ENCODE measurements around the gene ASIC3. TPM values are rescaled to one million over a fixed set of nuclear protein-coding genes. Genes with fewer than 3 reads are reported as not detected.

Gene ASIC3
- total and polyA plus RNA-seq, 9 donors: 1.0 to 9.4 (median 3.8) TPM

DNA sequence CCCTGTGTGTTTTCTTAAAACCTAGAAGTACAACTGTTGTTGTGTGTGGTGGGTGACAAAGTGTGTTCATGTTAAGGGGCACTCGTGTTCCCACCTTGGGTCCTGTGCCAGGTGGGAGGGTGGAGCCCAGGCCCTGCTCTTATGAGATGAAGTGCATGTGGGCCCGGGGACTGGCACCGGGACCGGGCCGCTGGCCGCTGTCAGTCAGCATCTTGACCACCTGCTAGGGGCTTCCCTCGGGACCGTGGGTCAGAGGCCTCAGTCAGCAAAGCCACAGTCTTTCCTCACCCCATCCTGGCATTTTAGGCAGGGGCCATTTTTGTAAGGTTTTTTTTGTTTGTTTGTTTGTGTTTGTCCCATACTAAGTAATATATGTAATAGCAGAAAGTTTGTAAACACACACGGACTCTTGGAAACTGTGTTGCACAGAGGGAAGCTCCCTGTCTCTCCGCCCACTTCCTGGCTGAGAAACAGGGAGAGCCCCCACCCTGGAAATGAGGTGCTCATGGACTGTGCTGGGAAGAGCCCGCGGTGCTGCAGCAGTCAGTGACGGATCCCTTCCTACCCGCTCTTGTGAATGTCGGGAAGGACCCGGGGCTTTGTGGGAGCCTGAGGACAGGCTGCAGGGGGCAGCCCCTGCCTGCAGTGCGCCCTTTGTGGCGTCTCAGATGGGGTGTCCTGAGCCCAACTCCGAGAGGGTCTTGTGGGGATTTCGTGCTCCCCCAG lies 51.3 kb downstream of the ASIC3 start:
- Histone ChIP-seq H3K9me3 (no peaks in the 10 kb centered on the region), H3K27ac (no peak overlapping the region), H3K4me1 (ENCODE audit: insufficient read depth) (peaks cover 5% of the 10 kb centered on the region), H3K4me3 (no peak overlapping the region), H3K27me3 (no peaks in the 10 kb centered on the region), H3K36me3 (no peaks in the 10 kb centered on the region)
- no peak for TF ChIP-seq CTCF (IDR thresholded peaks at IDR 0.05)
- intact Hi-C loops (cut with DNase I): no loop called here
- DNase-seq: no peak
- WGBS, 3 donors: 72 to 80% (median 74%) methylated on average over 20 of the region's 20 CpGs

DNA sequence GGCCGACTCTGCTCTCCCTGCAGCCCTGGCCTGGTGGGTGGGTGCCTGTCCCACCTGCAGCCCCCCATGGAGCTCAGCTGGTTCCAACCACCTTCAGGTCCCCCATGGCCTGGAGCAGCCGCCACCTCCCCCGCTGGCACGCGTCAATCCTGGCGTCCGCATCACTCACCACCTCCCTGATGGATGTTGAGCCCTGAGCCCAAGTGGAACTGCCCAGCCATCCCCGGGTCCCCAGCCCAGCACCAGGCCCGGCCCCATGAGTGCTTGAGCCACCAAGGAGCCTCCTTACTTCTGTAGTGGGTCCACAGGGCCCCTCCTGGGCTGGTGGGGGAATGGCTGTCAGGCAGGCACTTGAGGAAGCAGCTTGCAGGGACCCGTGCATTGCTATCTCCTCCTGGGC lies 52.6 kb downstream of the ASIC3 start:
- Histone ChIP-seq H3K36me3 (no peaks in the 10 kb centered on the region), H3K9me3 (no peaks in the 10 kb centered on the region), H3K27me3 (no peaks in the 10 kb centered on the region), H3K4me1 (ENCODE audit: insufficient read depth) (peaks cover 2% of the 10 kb centered on the region), H3K27ac (no peak overlapping the region), H3K4me3 (no peak overlapping the region)
- no peak for TF ChIP-seq CTCF (IDR thresholded peaks at IDR 0.05)
- no peak for TF ChIP-seq EP300 (IDR thresholded peaks at IDR 0.05)
- DNase-seq: peak in 1 of 5 donors; percentile 28
- 88 to 95% (median 89%) methylated on average over 10 of the region's 10 CpGs for WGBS, 3 donors
- intact Hi-C loops (cut with DNase I): no loop called here

DNA sequence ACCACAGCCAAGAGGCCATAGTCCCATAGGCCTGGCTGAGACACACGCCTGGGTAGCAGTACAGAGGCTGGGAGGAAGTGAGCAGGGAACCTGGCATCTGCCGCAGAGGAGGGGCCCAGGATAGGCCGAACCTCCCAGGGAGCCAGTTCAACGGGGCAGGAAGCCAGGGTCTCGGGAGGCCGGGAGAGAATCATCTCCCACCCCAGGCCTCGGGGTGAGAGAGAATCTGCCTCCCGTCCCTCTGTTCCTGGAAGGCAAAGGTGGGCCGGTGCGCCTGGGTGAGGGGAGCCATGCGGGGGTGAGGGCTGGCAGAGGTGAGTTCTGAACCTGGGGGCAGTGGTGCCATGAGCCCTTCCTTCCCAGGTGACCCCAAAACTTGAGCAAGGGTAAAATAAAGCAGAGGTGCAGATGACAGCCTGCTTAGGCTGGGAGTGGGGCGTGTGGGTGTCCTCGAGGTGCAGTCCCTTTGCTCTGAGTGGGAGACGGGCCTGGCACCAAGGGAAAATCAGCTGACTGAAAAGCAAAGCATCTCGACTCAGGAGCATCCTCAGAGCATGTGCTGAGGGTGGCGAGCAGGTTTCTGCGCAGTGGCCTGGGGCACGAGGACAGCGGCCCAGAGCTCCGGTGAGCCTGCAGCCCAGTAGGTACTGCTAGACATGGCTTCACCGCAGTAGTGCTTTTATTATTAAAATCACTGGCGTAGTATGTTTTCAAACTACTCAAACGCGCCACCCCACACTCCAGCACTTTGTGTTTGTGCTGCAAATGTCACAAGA lies 53.5 kb downstream of the ASIC3 start:
- TF ChIP-seq POLR2A (IDR thresholded peaks at IDR 0.05) (no peak), EP300 (IDR thresholded peaks at IDR 0.05) (no peak), CTCF (IDR thresholded peaks at IDR 0.05) (no peak)

More for the DNA sequence above, 53.5 kb downstream of the ASIC3 start:
- WGBS, 3 donors: 75 to 77% (median 76%) methylated on average over 24 of the region's 24 CpGs
- Histone ChIP-seq H3K36me3 (no peaks in the 10 kb centered on the region), H3K4me3 (no peak overlapping the region), H3K9me3 (no peaks in the 10 kb centered on the region), H3K27me3 (no peaks in the 10 kb centered on the region), H3K27ac (no peak overlapping the region), H3K4me1 (ENCODE audit: insufficient read depth) (no peaks in the 10 kb centered on the region)
- DNase-seq: peak in 1 of 5 donors; percentile 19
- intact Hi-C loops (cut with DNase I): no loop called here

Other genes with a start within 250 kb of the ASIC3 start
- 100 to 1,000 TPM in 6 of 7 donors, 10 to 100 TPM in 1; 86.7 to 145 (median 137) TPM for gene TMEM176B, start 248.2 kb upstream of the ASIC3 start, total RNA-seq
- gene TMEM176B, start 248.2 kb upstream of the ASIC3 start, polyA plus RNA-seq: 100 to 1,000 TPM; 109 to 131 TPM
- gene TMEM176A, start 247.8 kb upstream of the ASIC3 start, total RNA-seq: 100 to 1,000 TPM in 5 of 7 donors, 10 to 100 TPM in 2; 71.8 to 166 (median 127) TPM
- 100 to 1,000 TPM in 1 of 2 donors, 10 to 100 TPM in 1; 92.7 to 143 TPM for gene TMEM176A, start 247.8 kb upstream of the ASIC3 start, polyA plus RNA-seq
- gene AOC1, start 196.0 kb upstream of the ASIC3 start, total RNA-seq: under 1 TPM in 2 of 7 donors, not detected in 5; 0.26 to 0.95 TPM
- gene AOC1, start 196.0 kb upstream of the ASIC3 start, polyA plus RNA-seq: not detected
- gene KCNH2, start 70.2 kb upstream of the ASIC3 start, total RNA-seq: 10 to 100 TPM in 2 of 7 donors, 1 to 10 TPM in 5; 2.0 to 26.3 (median 8.0) TPM
- 1 to 10 TPM; 3.0 to 5.0 TPM for gene KCNH2, start 70.2 kb upstream of the ASIC3 start, polyA plus RNA-seq
- gene NOS3, start 57.5 kb upstream of the ASIC3 start, total RNA-seq: 10 to 100 TPM in 1 of 7 donors, 1 to 10 TPM in 6; 2.9 to 26.0 (median 5.4) TPM
- gene NOS3, start 57.5 kb upstream of the ASIC3 start, polyA plus RNA-seq: 1 to 10 TPM; 1.0 to 8.9 TPM
- gene ATG9B, start 24.0 kb upstream of the ASIC3 start, total RNA-seq: 1 to 10 TPM in 1 of 7 donors, under 1 TPM in 6; 0.18 to 1.0 (median 0.40) TPM
- gene ATG9B, start 24.0 kb upstream of the ASIC3 start, polyA plus RNA-seq: under 1 TPM; 0.03 to 0.19 TPM
- gene ABCB8, start 20.1 kb upstream of the ASIC3 start, total RNA-seq: 10 to 100 TPM; 15.5 to 45.2 (median 29.1) TPM
- 10 to 100 TPM in 1 of 2 donors, 1 to 10 TPM in 1; 6.1 to 14.7 TPM for gene ABCB8, start 20.1 kb upstream of the ASIC3 start, polyA plus RNA-seq
- 1 to 10 TPM; 2.7 to 5.9 (median 4.1) TPM for gene CDK5, start 9.4 kb downstream of the ASIC3 start, total RNA-seq
- gene CDK5, start 9.4 kb downstream of the ASIC3 start, polyA plus RNA-seq: 1 to 10 TPM; 3.8 to 9.4 TPM
- gene SLC4A2, start 11.1 kb downstream of the ASIC3 start, total RNA-seq: 100 to 1,000 TPM in 4 of 7 donors, 10 to 100 TPM in 3; 55.6 to 127 (median 108) TPM
- 10 to 100 TPM; 10.5 to 53.2 TPM for gene SLC4A2, start 11.1 kb downstream of the ASIC3 start, polyA plus RNA-seq
- 10 to 100 TPM; 58.0 to 93.3 (median 75.8) TPM for gene FASTK, start 32.3 kb downstream of the ASIC3 start, total RNA-seq
- gene FASTK, start 32.3 kb downstream of the ASIC3 start, polyA plus RNA-seq: 10 to 100 TPM in 1 of 2 donors, 1 to 10 TPM in 1; 5.4 to 95.2 TPM
- 10 to 100 TPM; 19.0 to 40.3 (median 33.8) TPM for gene TMUB1, start 35.0 kb downstream of the ASIC3 start, total RNA-seq
- gene TMUB1, start 35.0 kb downstream of the ASIC3 start, polyA plus RNA-seq: 10 to 100 TPM in 1 of 2 donors, 1 to 10 TPM in 1; 1.9 to 28.8 TPM
- gene AGAP3, start 37.9 kb downstream of the ASIC3 start, total RNA-seq: 100 to 1,000 TPM in 4 of 7 donors, 10 to 100 TPM in 3; 58.7 to 125 (median 101) TPM
- 10 to 100 TPM; 22.3 to 77.4 TPM for gene AGAP3, start 37.9 kb downstream of the ASIC3 start, polyA plus RNA-seq
- gene GBX1, start 119.2 kb downstream of the ASIC3 start, total RNA-seq: not detected
- gene GBX1, start 119.2 kb downstream of the ASIC3 start, polyA plus RNA-seq: not detected
- not detected for gene ASB10, start 138.7 kb downstream of the ASIC3 start, total RNA-seq
- not detected for gene ASB10, start 138.7 kb downstream of the ASIC3 start, polyA plus RNA-seq
- gene H2BK1, start 162.0 kb downstream of the ASIC3 start, total RNA-seq: 1 to 10 TPM in 3 of 7 donors, not detected in 4; 1.0 to 1.3 (median 1.1) TPM
- gene H2BK1, start 162.0 kb downstream of the ASIC3 start, polyA plus RNA-seq: under 1 TPM in 1 of 2 donors, not detected in 1; 0.36 TPM
- gene ABCF2, start 178.7 kb downstream of the ASIC3 start, total RNA-seq: 10 to 100 TPM; 20.5 to 40.3 (median 31.0) TPM
- gene ABCF2, start 178.7 kb downstream of the ASIC3 start, polyA plus RNA-seq: 10 to 100 TPM; 13.6 to 19.9 TPM
- 10 to 100 TPM; 19.3 to 36.2 (median 28.5) TPM for gene CHPF2, start 184.0 kb downstream of the ASIC3 start, total RNA-seq
- gene CHPF2, start 184.0 kb downstream of the ASIC3 start, polyA plus RNA-seq: 10 to 100 TPM in 1 of 2 donors, 1 to 10 TPM in 1; 8.4 to 18.8 TPM
- 100 to 1,000 TPM in 4 of 7 donors, 10 to 100 TPM in 3; 30.2 to 203 (median 101) TPM for gene SMARCD3, start 200.2 kb downstream of the ASIC3 start, total RNA-seq
- gene SMARCD3, start 200.2 kb downstream of the ASIC3 start, polyA plus RNA-seq: 10 to 100 TPM; 43.5 to 56.1 TPM